UCSD-AML1 (cell line): Measurements from ENCODE around the gene DDX54.

ENCODE experiments used
- DNase-seq: peaks from one replicate; lab custom pipeline; 2025; ENCODE audit not compliant: unreplicated experiment; lab: John Stamatoyannopoulos, UW

Gene DDX54

DNA sequence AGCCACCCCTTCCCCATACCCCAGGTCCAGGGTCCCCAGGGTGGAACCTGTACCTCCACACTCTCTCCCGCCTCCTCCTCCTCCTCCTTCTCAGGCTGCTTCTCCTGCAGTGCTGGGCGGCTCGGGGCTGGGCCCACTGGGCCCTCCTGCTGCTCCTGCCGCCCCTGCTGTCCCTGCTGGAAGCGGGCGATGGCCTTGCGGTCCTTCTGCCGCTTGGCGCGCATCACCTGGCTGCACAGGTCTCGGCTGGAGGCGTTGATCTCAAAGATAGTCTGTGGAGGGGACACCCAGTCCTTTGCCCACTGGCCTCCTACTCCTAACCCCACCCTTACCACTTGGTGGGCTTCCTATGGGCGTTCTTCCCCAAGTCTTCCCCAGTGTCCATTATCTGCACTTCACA is 21.3 kb downstream of the DDX54 start:
- no peak for DNase-seq

DNA sequence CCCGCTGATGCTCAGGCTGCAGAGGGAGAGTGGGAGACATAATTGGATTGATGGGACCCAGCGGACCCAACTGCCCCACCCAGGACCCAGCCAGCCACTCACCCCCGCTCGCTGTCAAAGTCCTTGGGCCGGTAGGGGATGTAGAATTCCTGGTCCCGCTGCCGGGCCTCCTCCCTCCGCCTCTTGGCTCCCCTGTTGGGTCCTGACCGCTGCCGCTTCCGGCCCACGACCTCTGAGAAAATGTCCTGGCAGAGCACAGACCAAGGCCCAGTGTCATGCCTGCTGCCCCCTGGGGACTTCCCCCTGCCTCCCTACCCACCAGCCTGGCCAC is 22.3 kb downstream of the DDX54 start:
- no peak for DNase-seq

DNA sequence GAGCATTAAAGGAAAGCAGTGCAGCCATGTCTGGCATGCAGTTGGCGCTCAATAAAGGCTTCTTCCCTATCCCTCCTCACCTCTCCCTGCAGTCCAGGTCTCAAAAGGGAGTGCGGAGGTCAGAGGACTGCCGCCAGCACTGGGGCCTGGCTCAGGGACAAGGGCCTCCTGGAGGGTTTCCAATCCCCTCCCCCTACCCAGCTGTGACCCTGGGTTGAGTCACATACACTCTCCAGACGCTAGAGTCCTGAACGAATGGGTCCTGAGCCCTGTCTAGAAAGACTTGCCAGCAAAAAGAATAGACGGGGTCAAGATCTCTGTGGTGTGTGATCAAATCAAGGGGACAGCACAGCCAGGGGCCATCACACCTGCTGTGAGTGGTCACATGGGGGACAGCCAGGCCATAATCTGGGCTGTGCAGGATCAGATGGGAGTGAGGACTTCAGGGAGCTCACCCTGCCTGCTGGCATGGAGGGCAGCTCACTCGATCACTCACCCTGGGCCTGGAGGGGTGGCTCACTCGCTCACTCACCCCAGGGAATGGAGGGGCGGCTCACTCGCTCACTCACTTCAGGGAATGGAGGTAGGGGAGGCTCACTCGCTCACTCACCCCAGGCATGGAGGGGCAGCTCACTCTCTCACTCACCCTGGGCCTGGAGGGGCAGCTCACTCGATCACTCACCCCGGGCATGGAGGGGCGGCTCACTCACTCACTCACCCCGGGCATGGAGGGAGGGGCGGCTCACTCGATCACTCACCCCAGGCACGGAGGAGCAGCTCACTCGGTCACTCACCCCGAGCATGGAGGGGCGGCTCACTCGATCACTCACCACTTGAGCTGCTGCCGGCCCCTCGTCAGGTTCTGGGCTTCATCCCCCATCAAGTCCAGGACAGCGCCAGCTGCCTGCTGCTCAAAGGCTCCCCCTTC is 22.9 kb downstream of the DDX54 start:
- no peak for DNase-seq

DNA sequence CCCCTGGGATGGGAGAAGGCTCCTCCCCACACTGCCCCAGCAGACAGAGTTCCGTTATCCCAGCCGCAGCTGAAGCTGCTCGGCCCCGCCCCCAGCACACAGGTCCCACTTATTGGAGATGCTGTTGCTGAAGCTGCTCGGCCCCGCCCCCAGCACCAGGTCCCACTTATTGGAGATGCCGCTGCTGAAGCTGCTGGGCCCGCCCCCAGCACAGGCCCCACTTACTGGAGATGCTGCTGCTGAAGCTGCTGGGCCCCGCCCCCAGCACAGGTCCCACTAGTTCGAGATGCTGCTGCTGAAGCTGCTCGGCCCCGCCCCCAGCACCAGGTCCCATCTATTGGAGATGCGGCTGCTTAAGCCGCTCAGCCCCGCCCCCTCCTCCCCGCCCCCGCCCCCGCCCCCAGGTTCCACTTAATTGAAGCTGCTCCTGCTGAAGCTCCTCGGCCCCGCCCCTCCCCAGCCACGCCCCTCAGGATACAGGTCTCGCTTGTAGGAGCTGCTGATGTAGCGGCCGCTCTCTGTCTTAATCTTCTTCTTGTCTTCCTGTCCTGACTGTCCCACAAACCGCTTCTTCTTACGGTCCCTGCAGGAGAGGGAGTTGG is 23.8 kb downstream of the DDX54 start:
- no peak for DNase-seq

DNA sequence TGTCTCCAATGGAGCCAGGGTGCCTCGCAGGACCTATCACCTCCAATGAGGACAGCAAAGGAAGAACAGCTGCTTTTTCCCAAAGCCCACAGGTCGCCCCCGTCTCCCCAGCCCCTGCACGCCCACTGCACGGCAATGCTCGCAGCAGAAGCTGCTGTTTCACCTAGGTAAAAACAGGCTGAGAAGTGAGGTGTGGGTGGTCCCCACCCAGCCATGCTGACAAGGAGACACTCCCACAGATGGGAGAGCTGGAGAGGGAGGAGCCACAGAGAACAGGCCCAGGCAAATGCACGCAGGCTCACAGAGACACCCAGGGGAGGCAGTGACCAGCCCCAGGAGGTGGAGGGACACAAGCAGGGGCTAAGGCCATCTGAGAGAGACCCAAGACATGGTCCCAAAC is 25.3 kb downstream of the DDX54 start:
- no peak for DNase-seq

DNA sequence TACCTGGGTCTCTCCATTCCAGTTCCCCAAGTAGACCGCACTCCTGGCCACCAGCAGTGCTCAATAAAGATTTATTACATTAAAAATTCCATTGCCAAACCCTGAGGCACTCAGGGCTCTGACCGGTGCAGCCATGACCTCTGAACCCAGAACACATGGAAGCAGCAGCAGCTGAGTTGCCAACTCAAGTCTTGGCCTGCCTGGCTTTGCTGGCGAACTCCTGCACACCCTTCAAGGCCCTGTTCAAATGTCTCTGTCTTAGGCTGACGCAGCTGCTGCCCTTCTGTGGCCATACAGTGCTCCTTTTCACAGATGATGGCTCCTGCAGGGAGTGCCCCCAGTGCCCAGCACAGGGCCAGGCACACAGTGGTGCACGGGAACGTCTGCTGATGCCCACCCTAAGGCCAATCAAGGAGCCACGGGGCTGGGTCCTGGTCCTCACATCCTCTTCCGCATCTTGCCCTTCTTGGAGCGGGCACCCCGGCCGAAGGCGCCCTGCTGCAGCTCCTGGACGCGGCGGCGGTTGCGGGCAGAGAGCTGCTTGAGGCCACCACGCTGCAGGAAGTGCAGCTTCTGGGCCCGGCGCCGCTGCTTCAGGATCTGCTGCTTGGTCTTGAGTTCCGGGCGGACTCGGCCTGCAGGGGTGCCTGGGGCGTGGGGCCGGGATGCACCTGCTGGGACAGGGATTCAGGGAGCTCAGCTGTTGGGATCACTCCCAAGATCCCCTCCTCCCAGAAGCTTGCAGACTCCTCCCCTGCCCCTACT is 26.7 kb downstream of the DDX54 start:
- no peak for DNase-seq

DNA sequence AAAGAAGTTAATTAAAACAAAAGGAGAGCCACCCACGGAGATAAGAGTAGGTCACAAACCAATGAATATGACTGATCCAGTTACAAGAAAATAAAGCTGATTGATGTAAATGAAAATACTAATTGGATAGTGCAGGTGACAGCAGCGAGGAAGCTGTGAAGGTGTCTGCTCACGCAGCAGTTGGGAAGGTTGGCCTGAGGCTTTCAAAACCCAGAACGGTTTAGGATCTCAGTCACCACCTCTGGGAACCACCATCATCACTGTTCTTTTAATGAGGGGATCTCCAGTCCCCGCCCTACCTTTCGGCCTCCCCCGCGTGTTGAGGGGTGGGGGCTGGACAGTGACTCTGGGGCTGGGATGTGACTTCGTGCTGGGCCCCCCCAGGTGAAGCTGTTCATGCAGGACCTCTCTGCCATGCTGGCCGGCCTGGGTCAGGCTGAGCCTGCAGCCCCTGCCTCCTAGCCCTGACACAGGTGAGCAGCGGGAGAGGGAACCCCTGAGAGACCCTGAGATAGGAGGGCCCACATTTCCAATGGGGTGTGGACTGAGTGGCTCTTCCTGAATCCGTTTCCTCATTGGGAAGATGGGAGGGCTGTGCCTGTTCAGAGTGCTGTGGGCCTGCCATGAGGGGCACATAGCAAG is 27.9 kb downstream of the DDX54 start:
- DNase-seq, result no peak

DNA sequence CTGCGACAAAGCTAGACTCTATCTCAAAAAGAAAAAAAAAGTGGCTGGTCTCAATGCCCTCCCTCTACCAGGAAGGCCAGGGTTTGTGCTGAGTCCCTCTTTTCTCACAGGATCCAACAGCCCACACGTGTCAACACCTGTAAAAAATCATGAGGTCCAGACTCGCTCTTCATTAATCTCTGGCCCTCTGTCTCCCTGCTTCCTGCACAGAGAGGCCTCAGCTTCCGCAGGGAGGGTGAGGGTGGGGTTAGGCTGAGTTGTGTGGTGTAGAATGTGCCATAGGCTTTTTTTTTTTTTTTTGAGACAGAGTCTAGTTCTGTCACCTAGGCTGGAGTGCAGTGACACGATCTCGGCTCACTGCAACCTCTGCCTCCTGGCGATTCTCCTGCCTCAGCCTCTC is 29.6 kb downstream of the DDX54 start:
- peak; percentile 50 for DNase-seq

DNA sequence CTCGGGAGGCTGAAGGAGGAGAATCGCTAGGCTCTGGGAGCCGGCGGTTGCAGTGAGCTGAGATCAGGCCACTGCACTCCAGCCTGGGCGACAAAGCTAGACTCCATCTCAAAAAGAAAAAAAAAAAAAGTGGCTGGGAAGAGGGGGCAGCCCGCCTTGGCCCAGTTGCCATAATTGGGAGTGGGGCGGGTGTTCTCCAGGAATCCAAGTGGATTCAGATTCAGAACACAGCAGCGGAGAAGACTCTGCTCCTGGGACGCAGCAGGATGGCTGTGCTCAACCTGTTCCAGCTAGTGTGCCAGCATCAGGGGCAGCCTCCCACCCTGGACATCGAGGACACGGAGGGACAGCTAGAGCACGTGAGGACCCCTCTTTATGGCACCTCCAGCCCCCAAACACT is 30.2 kb downstream of the DDX54 start:
- no peak for DNase-seq

DNA sequence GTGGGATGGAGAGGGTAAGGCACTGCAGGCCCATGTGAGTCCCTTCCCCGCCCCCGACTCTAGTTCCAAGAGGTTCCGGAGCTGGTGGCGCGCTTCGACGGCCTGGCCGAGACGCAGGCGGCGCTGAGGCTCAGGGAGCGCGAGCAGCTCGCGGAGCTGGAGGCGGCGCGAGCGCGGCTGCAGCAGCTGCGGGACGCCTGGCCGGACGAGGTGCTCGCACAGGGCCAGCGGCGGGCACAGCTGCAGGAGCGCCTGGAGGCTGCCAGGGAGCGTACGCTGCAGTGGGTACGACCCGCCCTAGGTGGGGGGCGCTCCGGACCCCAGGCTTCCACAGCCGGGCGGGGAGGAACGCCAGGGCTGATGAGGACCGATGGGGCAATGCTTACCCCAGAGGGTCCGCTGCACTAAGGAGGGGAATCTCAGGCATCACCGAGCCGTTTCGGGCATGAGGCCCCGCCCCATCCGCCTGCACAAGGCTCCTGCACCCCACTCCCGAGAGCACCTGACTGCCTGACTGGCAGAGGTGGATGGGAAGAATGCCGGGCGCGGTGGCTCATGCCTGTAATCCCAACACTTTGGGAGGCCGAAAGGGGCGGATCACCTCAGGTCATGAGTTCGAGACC is 30.8 kb downstream of the DDX54 start:
- DNase-seq, result no peak

DNA sequence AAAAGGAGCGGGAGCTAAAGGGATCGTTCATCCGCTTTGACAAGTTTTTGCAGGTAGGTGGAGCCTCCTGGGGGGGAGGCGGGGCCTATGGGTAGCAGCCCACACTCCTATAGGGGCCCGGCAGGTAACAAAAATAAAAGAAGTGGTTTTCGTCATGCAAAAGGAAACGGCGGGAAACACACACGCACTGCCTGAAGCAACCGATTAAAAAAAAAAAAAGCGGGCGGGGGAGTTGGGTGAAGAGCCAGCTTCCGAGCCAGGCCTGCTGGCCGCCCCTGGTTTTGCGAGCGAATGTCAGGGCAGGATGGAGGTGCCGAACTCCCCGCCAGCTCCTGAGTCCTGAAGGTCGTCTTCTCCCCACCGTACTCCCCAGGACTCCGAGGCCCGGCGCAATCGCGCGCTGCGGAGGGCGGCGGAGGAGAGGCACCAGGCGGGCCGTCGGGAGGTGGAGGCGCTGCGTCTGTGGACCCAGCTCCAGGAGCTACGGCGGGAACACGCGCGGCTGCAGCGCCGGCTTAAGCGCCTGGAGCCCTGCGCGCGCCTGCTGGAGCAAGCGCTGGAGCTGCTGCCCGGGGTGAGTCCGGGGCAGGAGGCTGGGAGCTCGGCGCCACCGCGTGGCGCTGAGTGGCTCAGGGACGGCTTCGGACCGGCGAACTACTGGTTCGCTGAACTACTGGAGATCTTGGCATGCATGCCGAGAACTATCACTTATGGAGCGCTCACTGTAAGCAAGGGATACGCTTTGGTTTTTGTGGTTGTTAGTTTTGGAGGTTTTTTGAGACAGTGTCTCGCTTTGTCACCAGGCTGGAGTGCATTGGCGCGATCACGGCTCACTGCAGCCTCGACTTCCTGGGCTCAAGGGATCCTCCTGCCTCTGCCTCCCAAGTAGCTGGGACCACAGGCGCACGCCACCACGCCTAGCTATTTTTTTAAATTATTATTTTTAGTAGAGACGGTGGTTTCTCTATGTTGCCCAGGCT is 32.2 kb downstream of the DDX54 start:
- peak; percentile 84 for DNase-seq

DNA sequence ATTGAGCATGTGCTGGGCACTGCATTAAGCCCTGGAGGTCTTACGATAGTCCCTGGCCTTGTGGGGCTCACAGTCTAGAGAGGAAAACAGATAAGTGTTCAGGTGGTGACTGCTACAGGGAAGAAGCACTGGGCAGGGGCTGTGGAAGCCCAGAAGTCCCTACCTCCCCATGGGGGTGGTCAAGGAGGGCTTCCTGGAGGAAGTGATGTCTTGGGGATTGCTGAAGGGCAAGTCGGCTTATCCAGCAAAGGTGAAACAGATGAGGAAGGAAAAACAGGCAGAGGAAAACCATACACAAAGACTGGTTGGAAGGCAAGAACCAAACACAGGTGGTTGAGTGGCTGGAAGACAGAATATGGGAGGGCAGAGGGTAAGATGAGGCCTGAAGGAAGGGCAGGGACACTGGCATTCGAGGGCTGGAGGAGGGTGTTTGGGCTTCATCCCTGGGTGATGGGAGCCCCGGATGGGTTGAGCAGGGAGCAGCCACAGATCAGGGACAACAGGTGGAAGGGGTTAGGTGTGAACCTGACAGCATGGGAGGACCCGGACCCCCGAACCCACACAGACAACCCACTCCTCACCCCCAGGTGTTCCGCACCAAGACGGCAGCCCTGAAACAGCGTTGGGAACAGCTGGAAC is 33.0 kb downstream of the DDX54 start:
- DNase-seq, result no peak

DNA sequence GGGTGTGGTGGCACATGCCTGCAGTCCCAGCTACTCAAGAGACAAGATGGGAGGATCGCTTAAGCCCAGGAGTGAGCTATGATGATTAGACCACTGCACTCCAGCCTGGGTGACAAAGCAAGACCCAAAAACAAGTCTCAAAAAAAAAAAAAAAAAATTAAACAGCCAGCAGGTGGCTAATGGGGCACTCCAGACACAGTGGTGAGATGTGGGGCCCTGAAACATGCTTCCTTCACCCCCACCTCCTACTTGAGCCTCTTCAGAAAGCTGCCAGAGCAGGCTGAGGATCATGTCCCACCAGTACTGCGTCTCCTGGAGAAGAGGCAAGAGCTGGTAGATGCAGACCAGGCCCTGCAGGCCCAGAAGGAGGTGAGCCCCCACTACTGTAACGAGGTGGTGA is 33.6 kb downstream of the DDX54 start:
- no peak for DNase-seq

DNA sequence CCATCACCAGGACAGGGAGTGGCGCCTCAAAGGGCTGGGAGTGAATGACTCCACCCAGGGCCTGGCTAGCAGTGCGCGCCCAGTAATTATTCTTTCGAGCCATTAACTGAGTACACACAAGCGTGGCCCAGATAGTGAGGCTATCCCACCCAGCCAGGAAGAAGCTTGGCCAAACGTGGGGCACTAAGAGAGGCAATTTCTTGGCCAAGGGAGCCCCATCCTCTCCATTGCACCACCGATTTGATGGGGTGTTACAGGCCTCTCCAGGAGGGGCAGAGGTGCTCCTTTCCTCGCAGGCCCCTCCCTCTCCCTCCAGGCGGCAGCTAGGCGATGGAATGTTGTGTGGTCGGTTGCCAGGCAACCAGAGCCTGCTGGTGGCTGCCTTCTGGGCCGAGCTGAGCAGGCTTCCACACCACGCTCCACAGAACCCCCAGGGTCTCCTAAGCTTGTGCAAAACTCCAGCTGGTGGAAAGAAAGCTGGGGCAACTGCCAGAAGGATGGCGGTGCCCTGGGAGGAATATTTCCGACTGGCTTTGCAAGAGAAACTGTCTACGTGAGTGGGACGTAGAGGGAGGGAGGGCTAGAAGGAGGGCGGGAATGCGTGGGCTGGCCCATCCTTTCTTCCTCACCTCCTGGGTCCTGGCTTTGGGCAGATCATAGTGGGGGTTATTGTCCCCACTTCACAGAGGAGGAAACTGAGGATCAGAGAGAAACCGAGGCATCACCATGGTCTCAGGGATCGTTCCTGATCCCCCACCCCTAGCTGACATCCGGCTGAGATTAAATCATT is 35.7 kb downstream of the DDX54 start, which contains the start of gene CFAP73:
Gene CFAP73 (plus strand): TSS at position 364 of the 790 bp plus-strand sequence. CDS start 134 bp downstream, at position 498.
- DNase-seq, result peak; percentile 36

DNA sequence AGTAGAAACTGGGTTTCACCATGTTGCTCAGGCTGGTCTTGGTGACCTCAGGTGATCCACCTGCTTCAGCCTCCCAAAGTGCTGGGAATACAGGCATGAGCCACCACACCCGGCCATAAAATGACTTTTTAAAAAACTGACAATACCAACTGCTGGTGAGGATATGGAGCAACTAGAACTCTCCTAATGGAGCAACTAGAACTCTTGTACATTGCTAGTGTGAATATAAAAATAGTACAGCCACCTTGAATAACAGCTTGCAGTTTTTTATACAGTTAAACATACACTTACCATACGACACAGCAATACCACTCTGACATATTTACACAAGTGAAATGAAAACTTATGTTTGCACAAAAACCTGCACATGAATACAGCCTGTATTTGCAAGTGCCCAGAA is 38.3 kb downstream of the DDX54 start:
- DNase-seq, result no peak

DNA sequence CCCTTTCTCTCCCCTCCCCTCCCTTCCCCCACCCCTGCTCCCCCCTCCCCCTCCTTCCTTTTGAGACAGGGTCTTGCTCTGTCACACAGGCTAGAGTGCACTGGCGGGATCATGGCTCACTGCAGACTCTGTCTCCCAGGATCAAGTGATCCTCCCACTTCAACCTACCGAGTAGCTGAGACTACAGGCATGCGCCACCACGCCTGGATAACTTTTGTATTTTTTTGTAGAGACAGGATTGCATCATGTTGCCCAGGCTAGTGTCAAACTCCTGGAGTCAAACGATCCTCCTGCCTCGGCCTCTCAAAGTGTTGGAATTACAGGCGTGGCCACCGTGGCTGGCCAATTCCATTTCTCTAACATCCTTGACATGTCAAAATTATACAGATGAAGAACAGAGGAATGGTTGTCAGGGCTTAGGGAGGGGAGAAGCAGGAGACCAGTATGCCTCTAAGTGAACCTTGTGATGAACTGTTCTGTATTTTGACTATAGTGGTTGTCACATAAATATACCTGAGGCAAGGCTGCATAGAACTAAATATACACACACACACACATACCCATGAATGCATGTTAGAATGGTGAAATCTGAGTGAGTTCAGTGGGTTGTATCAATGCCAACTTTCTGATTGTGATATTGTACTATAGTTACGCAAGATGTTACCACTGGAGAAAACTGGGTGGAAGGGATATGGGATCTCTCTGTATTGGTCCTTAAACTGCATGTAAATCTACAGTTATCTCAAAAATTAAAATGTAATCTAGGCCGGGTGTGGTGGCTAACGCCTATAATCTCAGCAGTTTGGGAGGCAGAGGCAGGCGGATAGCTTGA is 39.3 kb downstream of the DDX54 start:
- no peak for DNase-seq

DNA sequence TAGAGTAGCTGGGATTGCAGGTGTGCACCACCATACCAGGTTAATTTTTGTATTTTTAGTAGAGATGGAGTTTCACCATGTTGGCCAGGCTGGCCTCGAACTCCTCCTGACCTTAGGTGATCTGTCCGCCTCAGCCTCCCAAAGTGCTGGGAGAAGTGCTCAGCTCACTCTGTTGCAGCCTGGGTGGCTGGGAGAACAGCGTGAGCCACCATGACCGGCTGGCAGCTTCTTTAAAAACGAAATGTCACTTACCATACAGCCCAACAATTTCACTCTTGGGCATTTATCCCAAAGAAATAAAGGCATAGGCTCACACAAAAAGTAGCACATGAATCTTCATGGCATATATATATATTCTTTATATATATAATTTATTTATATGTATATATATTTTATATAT is 40.5 kb downstream of the DDX54 start:
- no peak for DNase-seq

DNA sequence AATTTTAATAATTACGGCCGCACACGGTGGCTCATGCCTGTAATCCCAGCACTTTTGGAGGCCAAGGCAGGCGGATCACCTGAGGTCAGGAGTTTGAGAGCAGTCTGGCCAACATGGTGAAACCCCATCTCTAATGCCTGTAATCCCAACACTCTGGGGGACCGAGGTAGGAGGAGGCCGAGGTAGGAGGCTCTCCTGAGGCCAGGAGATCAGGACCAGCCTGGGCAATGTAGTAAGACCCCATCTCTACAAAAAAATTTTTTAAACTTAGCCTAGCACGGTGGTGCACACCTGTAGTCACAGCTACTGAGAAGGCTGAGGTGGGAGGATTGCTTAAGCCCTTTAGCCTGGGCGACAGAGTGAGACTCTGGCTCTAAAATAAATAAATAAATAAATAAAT is 41.3 kb downstream of the DDX54 start:
- DNase-seq, result no peak
